K562 (cell line): Measurements from ENCODE around the gene SLC9B2. TPM values are rescaled to one million over a fixed set of nuclear protein-coding genes. Genes with fewer than 3 reads are reported as not detected.

Experiments
- BHLHE40 ChIP-seq: IDR thresholded peaks from 2 replicates; pipeline ENCODE4 v1.6.1; 2011; ENCODE audit warnings: low read length, improper control_type of control experiment
- CAMTA2 ChIP-seq: fragments of 250-450 bp; sonication (Bioruptor Pico); conservative IDR thresholded peaks from 2 replicates; pipeline ENCODE4 v1.5.1; 2022
- CBX8 ChIP-seq: fragments of 200-600 bp; sonication (generic); IDR thresholded peaks from 2 replicates; pipeline ENCODE4 v1.6.1; 2012; ENCODE audit warnings: borderline replicate concordance, mixed run types, low read depth, mild to moderate bottlenecking, moderate library complexity, mixed read lengths, low read length, control low read depth, inconsistent platforms; ENCODE audit not compliant: poor library complexity, severe bottlenecking; ENCODE audit errors: extremely low read depth
- CCNT2 ChIP-seq: IDR thresholded peaks from 2 replicates; pipeline ENCODE4 v1.6.1; 2011; ENCODE audit warnings: borderline replicate concordance, low read depth, mild to moderate bottlenecking, moderate library complexity, mixed read lengths, low read length; ENCODE audit not compliant: insufficient read length; ENCODE audit errors: extremely low read depth
- CHD4 ChIP-seq: fragments of 200-600 bp; sonication (generic); IDR thresholded peaks from 3 replicates; pipeline ENCODE4 v1.6.1; 2012; ENCODE audit warnings: low read depth, mild to moderate bottlenecking, mixed read lengths, low read length, inconsistent platforms; ENCODE audit not compliant: insufficient read depth, insufficient replicate concordance, poor library complexity, severe bottlenecking
- COPS2 ChIP-seq: fragments of 450-650 bp; conservative IDR thresholded peaks from 2 replicates; pipeline ENCODE4 v1.6.1; 2016; ENCODE audit warnings: mild to moderate bottlenecking, moderate library complexity
- CREB3L1 ChIP-seq: fragments of 450-650 bp; IDR thresholded peaks from 2 replicates; pipeline ENCODE4 v1.6.1; 2014; ENCODE audit warnings: low read depth, mild to moderate bottlenecking, moderate library complexity, borderline replicate concordance
- CTBP1 ChIP-seq: fragments of 450-650 bp; IDR thresholded peaks from 2 replicates; pipeline ENCODE4 v1.6.1; 2016; ENCODE audit warnings: borderline replicate concordance
- DDX20 ChIP-seq: fragments of 450-650 bp; IDR thresholded peaks from 2 replicates; pipeline ENCODE4 v1.6.1; 2016; ENCODE audit warnings: missing genetic modification characterization, low read depth, mild to moderate bottlenecking, missing compliant biosample characterization, moderate library complexity
- DMBX1 ChIP-seq: fragments of 250-450 bp; sonication (Bioruptor Pico); IDR thresholded peaks from 2 replicates; pipeline ENCODE4 v1.8.0; 2022; ENCODE audit warnings: inconsistent platforms, mild to moderate bottlenecking, moderate library complexity, borderline replicate concordance
- HDGF ChIP-seq: fragments of 450-650 bp; IDR thresholded peaks from 2 replicates; pipeline ENCODE4 v1.6.1; 2016
- NFIC ChIP-seq: fragments of 450-650 bp; IDR thresholded peaks from 2 replicates; pipeline ENCODE4 v1.6.1; 2017; ENCODE audit warnings: mild to moderate bottlenecking, inconsistent platforms
- PHF20 ChIP-seq: fragments of 450-650 bp; IDR thresholded peaks from 2 replicates; pipeline ENCODE4 v1.6.1; 2018; ENCODE audit not compliant: partially characterized antibody
- SMARCB1 ChIP-seq: IDR thresholded peaks from 2 replicates; pipeline ENCODE4 v1.6.1; 2011; ENCODE audit warnings: improper control_type of control experiment, low read depth; ENCODE audit not compliant: insufficient read length
- SMARCC2 ChIP-seq: fragments of 450-650 bp; IDR thresholded peaks from 2 replicates; pipeline ENCODE4 v1.6.1; 2017; ENCODE audit warnings: antibody characterized with exemption, moderate library complexity, mild to moderate bottlenecking, low read depth
- SRSF1 ChIP-seq: fragments of 200-400 bp; formaldehyde crosslinking; IDR thresholded peaks from 2 replicates; pipeline ENCODE4 v1.6.1; 2017; ENCODE audit warnings: mild to moderate bottlenecking, low read depth, low read length, moderate library complexity
- SUPT5H ChIP-seq: fragments of 450-650 bp; IDR thresholded peaks from 2 replicates; pipeline ENCODE4 v1.6.1; 2016
- TCF15 ChIP-seq: fragments of 250-450 bp; sonication (Bioruptor Pico); IDR thresholded peaks from 2 replicates; pipeline ENCODE4 v1.8.0; 2022; ENCODE audit warnings: moderate library complexity, mild to moderate bottlenecking, inconsistent platforms
- ZFPM2 ChIP-seq: fragments of 250-450 bp; sonication (Bioruptor Pico); IDR thresholded peaks from 2 replicates; pipeline ENCODE4 v1.5.1; 2022; ENCODE audit warnings: mild to moderate bottlenecking
- ZNF395 ChIP-seq: fragments of 200-800 bp; sonication (Bioruptor generic); IDR thresholded peaks from 2 replicates; pipeline ENCODE4 v1.6.1; 2017; ENCODE audit warnings: missing genetic modification characterization, missing compliant biosample characterization
- ZNF589 ChIP-seq: fragments of 200-800 bp; sonication (Bioruptor generic); IDR thresholded peaks from 2 replicates; pipeline ENCODE4 v1.6.1; 2016; ENCODE audit warnings: low read depth, missing genetic modification characterization, missing compliant biosample characterization
- polyA plus RNA-seq, 8 experiments: library from polyadenylated mRNA; depleted of rRNA in 4 of 8; stranded (reverse) in 5 of 8; unstranded in 3 of 8; fragments of >200 nt; fragmentation: Nextera tagmentation in 2 of 8; fragmentation: Illumina TruSeq in 1 of 8; extraction: Ambion mirVana in 2 of 8; extraction: Trizol in 1 of 8; gene quantifications; 2 replicates each; pipeline versions ENCODE4 v1.2.1 to v1.2.3, GENCODE V29; 2011 to 2014; ENCODE audit warnings: inconsistent platforms in 1 of 8, missing spikeins in 1 of 8
- total RNA-seq, 7 experiments: library from RNA; depleted of rRNA in 6 of 7; stranded (reverse); fragments of >200 nt in 6 of 7; fragmentation: Illumina TruSeq in 2 of 7; extraction: Trizol in 2 of 7; gene quantifications; 2 replicates each; pipeline versions ENCODE4 v1.2.1 to v1.2.3, GENCODE V29; 2011 to 2021; ENCODE audit warnings: low replicate concordance in 1 of 7

SLC9B2 gene
- total and polyA plus RNA-seq, 9 of the 15 experiments (the other 6 are each of a cell fraction or from before 2014, with no cell fraction given), result 6.6 to 14.6 (median 11.4) TPM

GRCh38 chr4:103075894-103076746 lies 441 bp downstream of the SLC9B2 start (continued):
- no peak for TF ChIP-seq DDX20 (tag)
- TF ChIP-seq BHLHE40, result no peak
- no peak for TF ChIP-seq SMARCB1
- no peak for TF ChIP-seq TCF15 (CRISPR knock-in tag)
- no peak for TF ChIP-seq COPS2
- no peak for TF ChIP-seq ZNF589 (CRISPR knock-in tag)
- no peak for TF ChIP-seq HDGF
- peak; percentile 70; the same call in 1 of the 2 replicates for TF ChIP-seq CREB3L1
- peak; percentile 87 for TF ChIP-seq CTBP1
- peak; percentile 61 for TF ChIP-seq CCNT2
- no peak for TF ChIP-seq ZFPM2 (CRISPR knock-in tag)
- TF ChIP-seq ZNF395 (CRISPR knock-in tag), result no peak
- no peak for TF ChIP-seq SRSF1
- TF ChIP-seq PHF20, result peak; percentile 39
- TF ChIP-seq NFIC, result no peak; the same call in 1 of the 2 replicates
- TF ChIP-seq SMARCC2, result no peak
- TF ChIP-seq SUPT5H, result peak; percentile 69
- no peak for TF ChIP-seq CAMTA2 (CRISPR knock-in tag)
- no peak for TF ChIP-seq CHD4
- no peak for TF ChIP-seq DMBX1 (CRISPR knock-in tag)
- TF ChIP-seq CBX8, result no peak
